NCI-H1436 (cell line): ENCODE results near the gene CCL4L2.
"Not testable (repeated sequence)": the region's sequence is repeated elsewhere in the genome, so short reads cannot be mapped to it uniquely, and the experiment has no call there.

Experiments
- DNase-seq: peaks from one replicate; lab custom pipeline; 2025; lab: John Stamatoyannopoulos, UW

Gene CCL4L2

DNA sequence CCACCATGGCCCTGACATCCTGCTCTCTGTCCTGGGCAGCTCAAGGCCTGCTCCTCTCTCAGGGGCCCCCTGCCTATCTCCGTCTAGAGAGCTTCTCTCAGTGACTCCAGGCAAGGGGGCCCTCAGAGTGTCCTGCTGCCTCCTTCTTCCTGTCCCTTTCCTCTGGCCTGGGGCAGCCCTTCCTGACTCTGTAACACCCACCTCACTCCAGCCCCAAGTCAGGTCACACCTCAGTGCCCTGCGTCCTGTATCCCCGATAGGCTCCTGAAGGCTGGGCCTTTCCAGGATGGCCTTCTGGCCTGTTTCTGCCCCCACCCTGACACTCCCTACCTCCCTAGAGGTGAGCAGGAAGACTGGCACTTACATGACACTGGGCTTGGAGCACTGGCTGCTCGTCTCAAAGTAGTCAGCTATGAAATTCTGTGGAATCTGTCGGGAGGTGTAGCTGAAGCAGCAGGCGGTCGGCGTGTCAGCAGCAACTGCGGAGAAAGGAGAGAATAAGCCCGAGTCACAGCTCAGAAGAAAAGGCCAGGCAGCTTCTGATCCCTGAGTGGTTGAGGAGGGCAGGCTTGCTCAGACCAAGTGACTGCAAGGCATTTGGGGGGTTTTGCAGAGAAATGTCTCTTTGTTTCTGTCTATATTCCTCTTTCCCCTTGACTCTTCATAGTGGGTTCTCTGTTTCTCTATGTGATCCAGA, 15.3 kb upstream of the CCL4L2 start:
- DNase-seq = no peak

DNA sequence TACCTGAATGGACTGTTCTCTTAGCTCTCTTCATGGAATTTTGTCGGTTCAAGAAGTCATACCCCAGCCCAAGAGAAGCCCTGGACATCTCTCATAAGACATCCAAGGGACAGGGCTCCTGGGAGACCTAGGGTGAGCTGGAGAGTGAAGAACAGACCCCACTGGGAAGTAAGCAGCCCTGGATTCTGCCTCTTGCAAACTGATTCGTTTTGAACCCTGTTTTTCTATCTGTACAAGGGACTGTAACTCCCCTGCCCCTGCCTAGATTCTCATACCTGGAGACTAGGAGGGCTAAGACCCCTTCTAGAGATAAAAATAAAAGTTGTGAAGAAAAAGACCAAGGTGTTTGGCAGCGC, 14.8 kb upstream of the CCL4L2 start:
- DNase-seq = no peak

DNA sequence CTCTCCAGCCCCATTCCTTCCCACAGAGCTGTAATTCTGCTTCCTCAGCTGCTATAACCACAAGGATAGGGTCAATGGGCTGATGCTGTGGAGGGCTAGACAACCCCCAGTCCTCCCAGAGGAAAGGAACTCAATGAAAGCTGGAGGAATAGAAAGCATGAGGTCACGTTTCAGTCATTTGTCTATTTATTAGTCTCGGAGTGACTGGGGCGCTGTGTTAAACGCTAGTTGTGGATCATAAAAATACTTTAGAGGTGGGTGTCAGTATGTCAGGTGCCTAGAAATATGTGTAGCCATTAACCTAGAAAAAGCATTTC, 13.5 kb upstream of the CCL4L2 start:
- no peak for DNase-seq

DNA sequence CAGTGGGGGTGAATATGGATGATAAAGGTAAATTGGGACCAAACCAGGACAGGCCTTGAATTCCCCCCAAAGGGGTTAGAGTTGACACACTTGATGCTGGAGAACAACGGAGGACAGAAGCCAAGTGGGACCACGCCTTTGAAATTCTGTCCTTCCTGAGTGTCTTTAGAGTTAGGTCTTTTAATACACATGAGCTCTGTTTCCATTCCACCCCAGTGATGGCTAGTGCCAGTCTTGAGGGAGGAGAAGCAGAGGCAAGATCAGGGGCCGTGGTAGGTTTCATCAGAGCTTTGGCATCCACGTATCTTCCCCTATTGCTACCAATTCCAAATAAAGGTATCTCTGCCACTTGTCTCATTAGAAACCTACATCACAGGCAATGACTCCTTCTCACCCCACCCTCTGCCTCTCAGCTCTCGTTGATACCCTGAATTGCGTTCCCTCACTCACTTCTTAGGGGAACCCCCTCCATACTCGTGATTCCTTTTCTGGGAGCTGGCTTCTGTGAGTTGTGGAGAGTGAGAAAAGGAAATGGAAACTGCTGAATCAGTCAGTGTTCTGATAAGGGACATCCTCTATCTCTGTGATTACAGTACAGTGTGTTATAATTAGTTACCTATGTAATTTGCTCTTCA, 11.9 kb upstream of the CCL4L2 start:
- no peak for DNase-seq

DNA sequence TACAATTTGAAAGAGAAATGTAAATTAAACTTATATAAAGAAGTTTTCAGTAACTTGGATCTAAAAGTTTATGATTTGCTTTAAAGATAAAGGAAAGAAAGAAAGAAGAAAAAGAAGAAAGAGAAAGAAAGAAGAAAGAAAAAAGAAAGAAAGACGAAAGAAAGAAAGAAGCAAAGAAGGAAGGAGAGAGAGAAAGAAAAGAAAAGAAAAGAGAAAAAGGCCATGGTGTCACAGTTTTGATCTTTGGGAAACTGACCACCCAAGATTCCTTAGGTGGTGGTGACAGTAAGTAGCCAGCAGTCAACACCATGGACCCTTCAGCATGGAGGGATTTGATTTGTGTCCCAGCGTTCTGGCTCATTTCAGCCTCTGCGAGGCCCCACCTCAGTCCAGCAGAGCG, 9.8 kb upstream of the CCL4L2 start:
- not testable (repeated sequence) for DNase-seq

DNA sequence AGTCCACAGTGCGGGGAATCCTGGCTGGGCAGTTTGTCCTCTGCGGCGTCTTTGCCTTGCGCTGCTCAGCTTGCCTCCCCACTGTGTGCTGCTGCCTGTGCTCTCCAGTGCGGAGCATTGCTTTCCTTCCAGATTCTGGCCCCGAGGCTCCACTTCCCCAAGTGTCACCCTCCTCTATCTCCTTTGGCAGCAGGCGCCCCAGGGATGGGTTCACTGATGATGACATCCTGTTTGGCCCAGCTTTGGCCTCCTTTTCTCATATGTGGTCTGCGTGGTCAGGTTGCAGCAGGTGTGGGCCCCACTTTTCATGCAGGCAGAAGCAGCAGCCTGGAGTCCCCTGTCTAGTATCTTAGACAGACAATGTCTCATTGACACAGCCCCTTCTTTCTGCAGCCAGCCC, 9.4 kb upstream of the CCL4L2 start:
- DNase-seq = not testable (repeated sequence)

DNA sequence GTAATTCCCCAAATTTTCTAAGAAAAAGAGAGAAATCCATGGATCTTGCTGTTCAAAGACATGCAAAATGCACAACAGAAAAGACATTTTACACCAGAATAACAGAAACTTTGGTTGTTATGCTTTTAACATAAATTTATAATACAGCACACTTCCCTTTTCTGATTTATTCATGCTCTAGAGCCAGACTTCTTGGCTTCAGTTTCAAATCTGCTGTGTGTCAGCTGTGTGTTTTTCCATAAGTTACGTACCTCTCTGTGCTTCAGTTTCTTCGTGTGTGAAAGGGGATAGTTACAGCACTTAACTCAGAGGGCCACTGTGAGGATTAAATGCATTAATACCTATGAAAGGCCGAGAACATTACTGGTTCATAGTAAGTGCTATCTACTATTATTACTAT, 7.5 kb upstream of the CCL4L2 start:
- no peak for DNase-seq

DNA sequence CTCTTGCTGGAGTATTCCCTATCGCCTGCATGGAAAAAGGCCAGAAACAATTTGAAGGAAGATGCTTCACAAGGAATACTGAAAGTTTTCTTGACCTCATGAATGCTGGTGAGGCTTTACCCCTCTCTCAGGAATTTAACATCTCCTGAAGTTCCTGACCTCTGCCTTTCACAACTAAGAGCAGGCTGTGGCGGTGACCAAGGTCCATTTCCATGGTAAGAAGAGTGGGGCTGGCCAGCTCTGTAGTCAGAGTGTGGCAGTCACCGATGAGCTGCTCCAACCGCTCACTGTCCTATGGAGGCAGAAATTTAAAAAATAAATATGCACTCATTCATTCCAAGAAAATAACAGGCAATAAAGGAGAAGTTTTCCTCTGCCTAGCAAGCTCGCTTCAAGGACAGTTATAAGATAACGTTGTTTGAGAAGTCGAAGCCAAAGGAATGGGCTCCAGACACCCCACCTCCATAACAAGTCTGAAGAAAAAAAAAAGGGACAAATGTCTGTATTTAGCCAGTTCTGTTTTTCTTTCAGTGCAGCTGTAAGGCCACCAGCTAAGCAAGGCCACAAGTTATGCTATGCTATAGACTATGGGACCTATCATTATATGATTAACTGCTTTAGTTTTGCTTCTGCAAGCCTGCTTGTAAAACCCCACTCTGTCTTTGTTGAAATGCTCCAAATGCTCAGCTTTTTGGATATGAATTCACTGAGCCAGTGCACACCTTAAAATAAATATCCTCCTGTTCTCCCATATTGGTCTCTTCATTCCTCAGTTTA, 6.0 kb upstream of the CCL4L2 start:
- no peak for DNase-seq

DNA sequence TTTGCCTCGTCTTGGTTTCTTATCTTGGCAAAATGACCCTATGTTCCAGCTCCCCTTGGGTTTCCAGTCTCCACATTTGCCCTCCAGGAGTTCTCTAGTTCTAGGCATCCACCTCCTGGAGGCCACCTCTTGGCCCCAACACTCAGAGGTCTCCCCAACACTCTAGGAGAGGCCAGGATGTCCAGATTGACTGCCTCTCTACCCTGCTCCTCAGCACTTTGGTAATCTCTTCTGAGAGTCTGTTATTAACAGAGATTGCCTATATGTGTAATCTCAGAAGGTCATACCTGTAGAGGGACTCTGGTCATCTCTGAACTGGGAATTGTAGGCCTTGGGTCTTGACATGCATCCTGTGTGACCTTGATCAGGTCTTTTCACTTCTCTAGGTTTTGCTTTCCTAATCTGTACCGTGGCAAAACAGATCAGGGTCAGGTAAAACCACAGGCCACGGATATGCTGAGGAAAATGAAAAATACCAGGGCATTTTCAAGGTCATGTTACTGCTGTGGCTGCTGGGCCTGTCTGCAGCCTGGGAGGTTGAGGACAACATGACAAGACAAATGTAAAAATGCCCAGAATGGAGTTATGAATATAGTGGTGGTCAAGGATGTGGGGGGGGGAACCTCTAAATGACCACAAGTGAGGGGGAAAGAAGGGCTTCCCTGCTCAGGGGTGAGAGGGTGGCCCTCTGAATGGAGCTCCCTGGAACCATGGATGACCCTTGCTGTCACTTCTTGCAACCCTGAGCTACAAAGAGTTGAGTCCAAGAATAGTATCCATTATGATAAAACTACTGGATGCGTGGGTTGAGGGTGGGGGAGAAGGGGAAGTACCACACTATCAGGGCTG, 5.0 kb upstream of the CCL4L2 start:
- no peak for DNase-seq

DNA sequence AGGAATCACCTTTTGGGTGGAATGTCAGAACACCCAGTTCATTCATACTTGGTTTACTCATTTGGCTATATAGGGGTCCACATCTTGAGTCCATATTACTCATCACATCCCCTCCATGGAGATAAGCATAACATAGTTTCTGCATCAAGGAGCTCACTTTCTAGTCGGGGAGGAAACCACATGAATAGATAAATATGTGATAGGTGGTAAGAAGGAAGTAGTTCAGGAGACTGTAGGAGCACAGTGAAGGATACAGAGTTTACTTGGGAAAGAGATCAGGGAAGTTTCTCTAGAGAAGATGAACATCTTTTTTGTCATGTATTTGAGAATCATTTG, 4.4 kb upstream of the CCL4L2 start:
- DNase-seq = not testable (repeated sequence)

DNA sequence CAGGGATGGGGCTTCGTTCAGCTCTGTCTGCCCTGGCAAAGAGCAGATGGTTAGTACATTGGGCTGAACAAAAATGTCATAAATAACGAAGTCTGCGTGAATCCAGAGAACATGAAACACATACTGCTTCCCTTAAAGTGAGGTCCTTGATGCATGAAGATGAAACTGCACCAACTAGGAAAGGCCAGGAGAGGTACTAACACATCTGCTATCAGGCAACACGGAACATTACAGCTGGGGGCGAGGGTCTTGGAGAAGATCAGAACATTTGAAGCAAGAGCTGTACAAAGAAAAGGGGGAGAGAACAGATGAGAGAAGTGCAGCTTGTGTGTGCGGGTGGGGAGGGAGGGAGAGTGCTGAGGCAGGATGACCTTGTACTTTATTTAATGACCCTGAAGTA, 3.5 kb upstream of the CCL4L2 start:
- not testable (repeated sequence) for DNase-seq

DNA sequence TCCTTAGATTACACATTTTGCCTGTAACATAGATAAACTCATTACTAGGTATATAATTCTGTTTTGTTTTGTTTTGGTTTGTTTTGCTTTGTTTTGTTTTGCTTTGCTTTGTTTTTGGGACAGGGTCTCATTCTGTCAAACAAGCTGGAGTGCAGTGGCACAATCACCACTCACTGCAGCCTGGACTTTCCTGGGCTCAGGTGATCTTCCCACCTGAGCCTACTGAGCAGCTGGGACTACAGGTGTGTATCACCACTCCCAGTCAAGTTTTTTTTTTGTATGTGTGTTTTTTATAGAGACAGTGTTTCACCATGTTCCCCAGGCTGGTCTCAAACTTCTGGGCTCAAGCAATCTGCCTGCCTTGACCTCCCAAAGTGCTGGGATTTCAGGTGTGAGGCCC, 1.3 kb upstream of the CCL4L2 start:
- no peak for DNase-seq

DNA sequence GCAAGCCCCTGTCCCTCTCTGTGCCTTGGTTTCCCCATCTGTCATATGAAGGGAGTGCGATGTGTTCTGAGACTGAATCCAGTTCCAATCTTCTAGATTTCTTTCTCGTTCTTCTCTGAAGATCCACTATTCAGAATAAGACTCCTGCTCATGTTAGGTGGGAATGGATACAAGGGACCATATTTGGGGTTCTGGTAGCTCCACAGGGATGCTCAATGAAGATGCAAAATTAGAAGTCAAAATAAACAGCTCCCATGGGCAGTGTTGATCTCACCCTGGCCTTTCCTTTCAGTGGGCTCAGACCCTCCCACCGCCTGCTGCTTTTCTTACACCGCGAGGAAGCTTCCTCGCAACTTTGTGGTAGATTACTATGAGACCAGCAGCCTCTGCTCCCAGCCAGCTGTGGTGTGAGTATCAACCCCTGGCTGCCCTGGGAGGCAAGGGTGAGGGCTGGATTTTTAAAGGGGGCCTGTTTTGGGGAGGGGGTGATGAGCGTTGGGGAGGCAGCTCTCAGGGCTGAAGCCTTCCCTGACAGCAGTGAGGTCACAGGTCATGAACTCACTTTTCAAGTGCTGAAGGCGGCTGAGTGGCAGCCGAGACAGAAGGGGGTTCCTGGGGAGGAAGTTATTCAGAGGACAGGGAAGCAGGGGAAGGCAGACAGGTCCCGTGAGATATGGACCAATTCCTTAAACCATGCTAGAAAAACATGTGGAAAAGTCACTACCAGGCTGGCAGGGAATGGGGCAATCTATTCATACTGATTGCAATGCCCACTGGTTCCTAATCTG, 815 bp downstream of the CCL4L2 start:
- DNase-seq = not testable (repeated sequence)

DNA sequence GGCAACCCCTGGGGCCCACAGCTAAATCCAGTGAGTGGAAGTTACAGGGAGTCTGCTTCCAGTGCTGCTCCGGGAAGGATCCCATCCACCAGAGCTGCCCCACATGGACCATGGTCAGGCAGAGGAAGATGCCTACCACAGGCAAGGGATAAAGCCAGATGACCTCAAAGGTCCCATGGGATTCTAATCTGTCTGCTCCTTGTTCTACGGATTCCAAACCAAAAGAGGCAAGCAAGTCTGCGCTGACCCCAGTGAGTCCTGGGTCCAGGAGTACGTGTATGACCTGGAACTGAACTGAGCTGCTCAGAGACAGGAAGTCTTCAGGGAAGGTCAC, 1.4 kb downstream of the CCL4L2 start:
- no peak for DNase-seq

DNA sequence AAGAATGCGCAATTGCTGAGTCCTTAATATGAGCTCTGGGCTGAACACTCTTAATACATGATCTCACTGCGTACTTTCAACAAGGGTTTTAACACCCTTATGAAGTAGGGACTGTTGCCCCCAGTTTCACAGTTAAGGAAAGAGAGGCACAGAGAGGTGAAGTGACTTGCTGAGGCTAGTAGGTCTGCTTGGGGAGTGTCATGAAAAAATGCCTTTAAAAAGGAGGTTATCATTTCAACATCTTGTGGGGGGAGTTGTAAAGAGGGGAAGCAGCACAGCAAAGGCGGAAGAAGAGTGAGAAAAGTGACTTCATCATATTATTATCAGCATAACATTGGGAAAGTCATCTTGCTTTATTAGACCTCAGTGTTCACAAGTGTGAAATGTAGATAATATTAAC, 2.1 kb downstream of the CCL4L2 start:
- no peak for DNase-seq

DNA sequence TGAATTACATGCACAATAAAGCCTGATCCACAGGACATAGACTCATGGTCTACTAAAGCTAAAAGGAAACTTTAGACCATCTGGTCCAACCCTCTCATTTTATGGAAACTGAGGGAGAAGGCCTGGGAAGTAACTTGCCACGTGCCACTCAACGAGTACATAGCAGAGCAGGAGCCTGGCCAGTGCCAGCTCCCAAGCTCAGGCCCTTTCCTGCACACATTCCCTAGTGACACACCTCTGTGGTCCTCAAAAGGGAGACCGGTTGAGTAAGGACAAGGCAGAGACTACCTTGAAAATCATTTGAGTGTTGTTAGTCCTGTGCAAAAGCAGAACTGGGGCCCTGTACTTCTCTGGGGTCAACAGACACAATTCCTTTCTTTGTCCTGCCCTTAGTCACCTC, 2.8 kb downstream of the CCL4L2 start:
- DNase-seq = no peak

DNA sequence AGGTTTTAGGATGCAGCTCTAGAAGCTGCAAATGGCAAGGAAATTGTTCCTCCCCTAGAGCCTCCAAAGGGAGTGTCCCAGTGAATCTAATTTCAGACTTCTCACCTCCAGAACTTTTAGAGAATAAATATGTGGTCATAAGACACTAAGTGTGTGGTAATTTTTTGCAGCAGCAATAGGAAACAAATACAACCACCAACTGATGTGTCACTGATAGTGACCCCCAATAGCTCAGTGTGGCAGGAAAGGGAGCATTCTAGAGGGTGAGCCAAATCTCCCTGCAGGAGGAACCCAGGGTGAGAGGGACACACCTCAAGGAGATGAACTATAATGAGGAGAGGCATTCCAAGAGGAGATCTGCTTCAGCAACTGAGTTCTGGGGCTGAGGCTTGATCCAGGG, 4.1 kb downstream of the CCL4L2 start:
- DNase-seq = no peak

DNA sequence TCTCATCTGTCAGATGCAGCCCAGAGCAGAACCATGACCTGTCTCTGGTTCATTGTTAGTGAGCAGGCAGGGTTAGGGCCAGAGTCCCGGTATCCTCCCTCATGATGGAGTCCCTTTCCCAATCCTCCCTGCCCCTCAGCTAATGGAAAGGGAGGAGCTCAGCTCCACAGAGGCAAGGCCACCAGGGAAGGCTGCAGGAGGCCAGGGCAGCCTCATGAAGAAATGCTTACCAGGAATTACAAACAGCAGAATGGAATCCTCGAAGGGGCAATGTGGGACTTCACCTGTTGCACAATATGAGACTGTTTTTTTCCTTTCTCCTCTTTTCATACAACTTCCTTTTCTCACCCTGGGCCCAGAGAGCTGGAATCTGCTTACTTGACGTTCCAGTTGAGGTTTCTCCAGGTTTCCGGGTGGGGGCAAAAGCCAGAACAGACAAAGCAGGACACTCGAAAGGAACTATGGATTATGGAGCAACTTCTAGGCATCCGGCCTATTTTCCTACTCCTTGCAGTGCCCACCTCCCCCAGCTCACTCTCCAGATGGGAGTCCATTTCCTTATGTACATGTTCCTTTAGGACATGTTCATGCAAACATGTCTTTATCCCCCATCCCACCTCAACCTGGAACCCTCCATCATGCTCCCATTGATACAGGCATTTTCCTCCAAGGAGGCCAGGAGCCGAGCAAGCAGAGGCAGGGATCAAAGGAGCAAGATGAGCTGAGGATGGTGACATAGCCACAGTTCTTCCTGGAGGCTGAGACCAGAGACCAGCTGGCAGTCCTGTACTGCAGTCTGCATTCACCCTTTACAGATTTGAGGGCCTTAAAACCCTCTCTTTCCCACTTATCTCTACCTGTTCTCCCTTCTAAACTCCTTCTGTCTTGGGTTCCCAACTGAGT, 4.8 kb downstream of the CCL4L2 start:
- not testable (repeated sequence) for DNase-seq

DNA sequence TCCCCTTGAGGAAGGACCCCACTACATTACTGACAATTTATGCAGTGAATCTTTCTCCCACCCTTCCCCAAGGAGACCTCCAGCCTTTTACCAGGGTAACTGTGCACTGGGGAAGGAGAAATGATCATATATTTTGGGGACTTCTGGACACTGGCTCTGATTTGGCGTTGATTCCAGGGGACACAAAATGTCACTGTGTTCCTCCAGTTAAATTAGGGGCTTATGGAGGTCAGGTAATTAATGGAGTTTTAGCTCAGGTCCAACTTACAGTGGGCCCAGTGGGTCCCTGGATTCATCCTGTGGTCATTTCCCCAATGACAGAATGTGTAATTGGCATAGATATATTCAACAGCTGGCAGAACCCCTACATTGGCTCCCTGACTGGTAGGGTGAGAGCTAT, 8.7 kb downstream of the CCL4L2 start:
- DNase-seq = not testable (repeated sequence)

DNA sequence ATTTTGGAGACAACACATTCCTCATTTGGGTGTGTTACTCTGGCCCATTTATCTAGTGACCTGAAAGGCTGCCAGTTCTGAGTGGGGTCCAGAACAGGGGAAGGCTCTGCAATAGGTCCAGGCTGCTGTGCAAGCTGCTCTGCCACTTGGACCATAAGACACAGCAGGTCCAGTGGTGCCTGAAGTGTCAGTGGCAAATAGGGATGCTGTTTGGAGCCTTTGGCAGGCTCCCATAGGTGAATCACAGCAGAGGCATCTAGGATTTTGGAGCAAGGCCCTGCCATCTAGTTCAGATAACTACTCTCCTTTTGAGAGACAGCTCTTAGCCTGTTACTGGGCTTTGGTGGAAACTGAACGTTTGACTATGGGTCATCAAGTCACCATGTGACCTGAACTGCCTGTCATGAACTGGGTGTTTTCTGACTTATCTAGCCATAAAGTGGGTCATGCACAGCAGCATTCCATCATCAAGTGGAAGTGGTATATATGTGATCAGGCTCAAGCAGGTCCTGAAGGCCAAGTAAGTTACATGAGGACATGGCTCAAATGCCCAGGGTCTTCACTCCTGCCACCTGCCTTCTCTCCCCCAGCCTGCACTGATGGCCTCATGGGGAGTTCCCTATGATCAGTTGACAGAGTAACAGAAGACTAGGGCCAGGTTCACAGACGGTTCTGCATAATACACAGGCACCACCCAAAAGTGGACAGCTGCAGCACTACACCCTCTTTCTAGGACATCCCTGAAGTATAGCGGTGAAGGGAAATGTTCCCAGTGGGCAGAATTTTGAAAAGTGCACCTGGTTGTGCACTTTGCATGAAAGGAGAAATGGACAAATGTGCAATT, 10.1 kb downstream of the CCL4L2 start:
- not testable (repeated sequence) for DNase-seq
